OCI-LY1 (cell line): ENCODE measurements around the gene MGA.

ENCODE experiments used
- CTCF ChIP-seq: fragments of 200-600 bp; sonication (generic), shearing (Covaris generic); IDR thresholded peaks from 2 replicates; pipeline ENCODE4 v1.5.1; 2017; ENCODE audit warnings: mild to moderate bottlenecking, antibody characterized with exemption, low read length, moderate library complexity, mixed read lengths
- EZH2 ChIP-seq: fragments of 200-600 bp; sonication (generic), shearing (Covaris generic); IDR thresholded peaks from 2 replicates; pipeline ENCODE4 v1.8.0; 2017; ENCODE audit warnings: borderline replicate concordance, mixed run types, mild to moderate bottlenecking, antibody characterized with exemption, low read length, moderate library complexity, mixed read lengths

- TF ChIP-seq CTCF: no peak
- TF ChIP-seq EZH2: no peak
These were observed 129.5 kb downstream of the MGA start for GRCh38 chr15:41789662-41790061.
